B cell (primary cell): Measurements from ENCODE around the gene PTPRN2. TPM values are rescaled to one million over a fixed set of nuclear protein-coding genes. Genes with fewer than 3 reads are reported as not detected.

Source experiments
- ATAC-seq: fragments of 200-7000 bp; cut with Tn5 transposase; one replicate; pipeline ENCODE4 v1.10.0; 2021; ENCODE audit warnings: low read depth, mild to moderate bottlenecking, moderate number of reproducible peaks, moderate library complexity
- CTCF ChIA-PET: fragments of 350-600 bp; sonication (Branson Sonifier 250); formaldehyde crosslinking; loops from one replicate; lab custom pipeline; 2021; ENCODE audit warnings: antibody characterized with exemption, inconsistent platforms; lab: Charles Lee
- POLR2A ChIA-PET: fragments of 350-600 bp; sonication (Branson Sonifier 250); formaldehyde crosslinking; loops from one replicate; lab custom pipeline; 2021; ENCODE audit warnings: antibody characterized with exemption; lab: Charles Lee
- DNase-seq: peaks from one replicate; pipeline ENCODE4 v3.0.0; 2013
- H2AFZ ChIP-seq: 2 replicates; pipeline ENCODE4 v1.6.1; 2012; ENCODE audit warnings: mild to moderate bottlenecking, low read depth, low read length; ENCODE audit not compliant: insufficient read depth, poor library complexity, severe bottlenecking
- H3K27ac ChIP-seq, 2 donors: 1 replicate in 1 of 2; 2 replicates in 1 of 2; pipeline ENCODE4 v1.5.1; 2012 to 2013; ENCODE audit warnings: low read length in 2 of 2, mild to moderate bottlenecking in 2 of 2, moderate library complexity in 1 of 2
- H3K27me3 ChIP-seq, 4 experiments: fragments of 200-600 bp in 1 of 4; sonication (generic) in 1 of 4; replicated peaks in 1 of 4; 1 replicate in 2 of 4; 2 replicates in 2 of 4; pipeline versions ENCODE4 v1.6.1 to v1.7.0; 2013 to 2016; ENCODE audit warnings: low read length in 3 of 4, mild to moderate bottlenecking in 2 of 4, mixed read lengths in 1 of 4, moderate library complexity in 1 of 4; ENCODE audit not compliant: insufficient read depth in 4 of 4, control insufficient read depth in 3 of 4; ENCODE audit errors: control extremely low read depth in 1 of 4
- H3K36me3 ChIP-seq, 2 experiments: replicated peaks in 1 of 2; 1 replicate in 1 of 2; 2 replicates in 1 of 2; pipeline versions ENCODE4 v1.6.1 to v1.7.1; 2013; ENCODE audit warnings: low read length in 1 of 2; ENCODE audit not compliant: insufficient read depth in 2 of 2, control insufficient read depth in 1 of 2; ENCODE audit errors: control extremely low read depth in 1 of 2, extremely low read depth in 1 of 2
- H3K4me1 ChIP-seq, 2 donors: fragments of 200-600 bp in 1 of 2; sonication (generic) in 1 of 2; 1 replicate in 1 of 2; 2 replicates in 1 of 2; pipeline versions ENCODE4 v1.5.1 to v1.6.1; 2013 to 2017; ENCODE audit warnings: low read length in 2 of 2; ENCODE audit not compliant: control insufficient read depth in 2 of 2, insufficient read depth in 2 of 2
- H3K4me2 ChIP-seq: replicated peaks from 2 replicates; pipeline ENCODE3; 2012; ENCODE audit warnings: mild to moderate bottlenecking, low read depth, low read length; ENCODE audit not compliant: poor library complexity, severe bottlenecking
- H3K4me3 ChIP-seq, 5 experiments: fragments of 200-600 bp in 1 of 5; sonication (generic) in 1 of 5; 1 replicate in 3 of 5; 2 replicates in 2 of 5; pipeline versions ENCODE4 v1.5.1 to v1.7.0; 2011 to 2016; ENCODE audit warnings: low read length in 4 of 5, mild to moderate bottlenecking in 4 of 5, low read depth in 2 of 5, control low read depth in 1 of 5, moderate library complexity in 1 of 5; ENCODE audit not compliant: insufficient read depth in 1 of 5; ENCODE audit errors: control extremely low read depth in 1 of 5, extremely low read depth in 1 of 5
- H3K79me2 ChIP-seq: fragments of 200-600 bp; sonication (generic); one replicate; pipeline ENCODE4 v1.6.0; 2016; ENCODE audit warnings: low read length; ENCODE audit not compliant: control insufficient read depth, insufficient read depth
- H3K9ac ChIP-seq: fragments of 200-600 bp; sonication (generic); 2 replicates; pipeline ENCODE4 v1.6.1; 2017; ENCODE audit warnings: mild to moderate bottlenecking, low read length, moderate library complexity
- H3K9me3 ChIP-seq, 3 donors: one replicate each; pipeline versions ENCODE4 v1.6.1 to v1.7.1; 2013; ENCODE audit warnings: low read length in 2 of 3; ENCODE audit not compliant: control insufficient read depth in 2 of 3, insufficient read depth in 1 of 3; ENCODE audit errors: control extremely low read depth in 1 of 3
- H4K20me1 ChIP-seq: 2 replicates; pipeline ENCODE4 v1.6.0; 2012; ENCODE audit warnings: mild to moderate bottlenecking, low read length; ENCODE audit not compliant: insufficient read depth, control insufficient read depth, poor library complexity, severe bottlenecking
- H3K27ac Mint-ChIP-seq: one replicate; pipeline ENCODE4 v1.8.0; 2021; ENCODE audit warnings: mixed read lengths
- H3K27me3 Mint-ChIP-seq: one replicate; pipeline ENCODE4 v1.8.0; 2021; ENCODE audit warnings: mixed read lengths
- H3K4me1 Mint-ChIP-seq: one replicate; pipeline ENCODE4 v1.8.0; 2021; ENCODE audit warnings: mixed read lengths
- H3K4me3 Mint-ChIP-seq: one replicate; pipeline ENCODE4 v1.8.0; 2021; ENCODE audit warnings: mixed read lengths
- H3K9me3 Mint-ChIP-seq: one replicate; pipeline ENCODE4 v1.8.0; 2022; ENCODE audit warnings: mixed read lengths; ENCODE audit not compliant: insufficient read depth
- CTCF ChIP-seq: fragments of 200-600 bp; IDR thresholded peaks from one replicate; pipeline ENCODE4 v1.8.0; 2022; ENCODE audit warnings: antibody characterized with exemption, mild to moderate bottlenecking
- EZH2 ChIP-seq: IDR thresholded peaks from 2 replicates; pipeline ENCODE4 v1.6.1; 2012; ENCODE audit warnings: borderline replicate concordance, low read depth, mild to moderate bottlenecking, moderate library complexity, low read length; ENCODE audit not compliant: insufficient read depth, poor library complexity, severe bottlenecking
- WGBS: methylation state at CpG from one replicate; pipeline ENCODE4 v1.1.5; 2013; ENCODE audit warnings: missing lambda C conversion rate; ENCODE audit not compliant: insufficient coverage; 5-methylcytosine and 5-hydroxymethylcytosine counted together
- intact Hi-C: fragments of 100-400 bp; cut with micrococcal nuclease; formaldehyde crosslinking; loops from one replicate; pipeline ENCODE4 v1.10.0; 2022
- polyA plus RNA-seq: library from polyadenylated mRNA; depleted of rRNA; stranded (reverse); fragments of >200 nt; gene quantifications from 2 replicates; pipeline ENCODE4 v1.2.3, GENCODE V29; 2012
- total RNA-seq, 2 donors: library from RNA; stranded (reverse); fragments of 120-200 nt in 1 of 2; gene quantifications; 1 replicate in 1 of 2; 2 replicates in 1 of 2; pipeline versions ENCODE4 v1.2.3 to v1.2.4, GENCODE V29; 2013 to 2022

PTPRN2 gene
- total and polyA plus RNA-seq, 2 donors (not counting 1 experiment from before 2014, with no cell fraction given) = 2.0 to 5.0 TPM

GRCh38 chr7:157831143-157831905 is 756.3 kb downstream of the PTPRN2 start:
- Histone ChIP-seq H3K27me3 (no peaks in the 10 kb centered on the region), H3K4me3 (no peak overlapping the region), H3K4me1 (no peaks in the 10 kb centered on the region), H3K9me3 (peaks cover 0 to 16% (median 0%) of the 10 kb centered on the region in 3 donors), H3K36me3 (no peaks in the 10 kb centered on the region), H3K79me2 (no peaks in the 10 kb centered on the region), H3K27ac (no peak overlapping the region), H4K20me1 (no peaks in the 10 kb centered on the region), H2AFZ (no peak overlapping the region), H3K4me2 (no peak overlapping the region), H3K9ac (no peak overlapping the region)
- TF ChIP-seq CTCF (no peak), EZH2 (no peak)
- intact Hi-C loops = no loop called here
- no peaks in the 10 kb centered on the region for H3K9me3 Mint-ChIP-seq
- no peaks in the 10 kb centered on the region for H3K4me1 Mint-ChIP-seq
- POLR2A ChIA-PET = no interaction called here
- CTCF ChIA-PET = no interaction called here
- 88% methylated on average over 12 of the region's 18 CpGs for WGBS
- no peak overlapping the region for H3K27ac Mint-ChIP-seq
- no peak for DNase-seq
- no peak for ATAC-seq
- H3K27me3 Mint-ChIP-seq = no peaks in the 10 kb centered on the region
- no peak overlapping the region for H3K4me3 Mint-ChIP-seq

- Mint-ChIP-seq H3K27ac (no peak overlapping the region), H3K27me3 (no peaks in the 10 kb centered on the region)
Measured at GRCh38 chr7:157830331-157830730, 757.3 kb downstream of the PTPRN2 start.

More at GRCh38 chr7:157830331-157830730, 757.3 kb downstream of the PTPRN2 start:
- Histone ChIP-seq H3K9me3 (peaks cover 0 to 16% (median 0%) of the 10 kb centered on the region in 3 donors), H3K27me3 (no peaks in the 10 kb centered on the region), H2AFZ (no peak overlapping the region), H3K79me2 (no peaks in the 10 kb centered on the region), H3K4me1 (no peaks in the 10 kb centered on the region), H4K20me1 (no peaks in the 10 kb centered on the region), H3K36me3 (no peaks in the 10 kb centered on the region), H3K4me2 (no peak overlapping the region), H3K27ac (no peak overlapping the region), H3K4me3 (no peak overlapping the region), H3K9ac (no peak overlapping the region)
- DNase-seq (no peak), ATAC-seq (no peak)
- ChIA-PET POLR2A (no interaction called here), CTCF (no interaction called here)
- no peaks in the 10 kb centered on the region for H3K9me3 Mint-ChIP-seq
- intact Hi-C loops = no loop called here
- H3K4me1 Mint-ChIP-seq = no peaks in the 10 kb centered on the region
- TF ChIP-seq CTCF = no peak
- TF ChIP-seq EZH2 = no peak
- no peak overlapping the region for H3K4me3 Mint-ChIP-seq
- WGBS = 82% methylated on average over 12 of the region's 13 CpGs
